Stomach (tissue), 4 donors: ENCODE results near the gene SCARF1.

ENCODE experiments used
- EP300 ChIP-seq: sonication (generic); formaldehyde crosslinking; IDR thresholded peaks from one replicate; pipeline ENCODE4 v1.6.1; 2017; ENCODE audit warnings: antibody characterized with exemption
- POLR2A ChIP-seq, 4 donors: fragments of 450-650 bp; IDR thresholded peaks; one replicate each; pipeline ENCODE4 v1.6.1; 2016; ENCODE audit warnings: antibody characterized with exemption in 4 of 4, control low read depth in 2 of 4, mild to moderate bottlenecking in 1 of 4, moderate library complexity in 1 of 4
- POLR2AphosphoS5 ChIP-seq, 3 donors: sonication (generic); formaldehyde crosslinking; IDR thresholded peaks; one replicate each; pipeline ENCODE4 v1.6.1; 2016; ENCODE audit warnings: antibody characterized with exemption in 3 of 3
- TF ChIP-seq, protein P1 (sequence below), 7 experiments: fragments of 450-650 bp in 4 of 7; fragments of 200-600 bp in 3 of 7; sonication (generic) in 3 of 7; IDR thresholded peaks; one replicate each; pipeline ENCODE4 v1.5.1; 2016 to 2019; ENCODE audit warnings: antibody characterized with exemption in 7 of 7, control low read depth in 2 of 7, mild to moderate bottlenecking in 1 of 7

GRCh38 chr17:1623057-1623630, 22.4 kb downstream of the SCARF1 start:
- TF ChIP-seq, protein P1, sequence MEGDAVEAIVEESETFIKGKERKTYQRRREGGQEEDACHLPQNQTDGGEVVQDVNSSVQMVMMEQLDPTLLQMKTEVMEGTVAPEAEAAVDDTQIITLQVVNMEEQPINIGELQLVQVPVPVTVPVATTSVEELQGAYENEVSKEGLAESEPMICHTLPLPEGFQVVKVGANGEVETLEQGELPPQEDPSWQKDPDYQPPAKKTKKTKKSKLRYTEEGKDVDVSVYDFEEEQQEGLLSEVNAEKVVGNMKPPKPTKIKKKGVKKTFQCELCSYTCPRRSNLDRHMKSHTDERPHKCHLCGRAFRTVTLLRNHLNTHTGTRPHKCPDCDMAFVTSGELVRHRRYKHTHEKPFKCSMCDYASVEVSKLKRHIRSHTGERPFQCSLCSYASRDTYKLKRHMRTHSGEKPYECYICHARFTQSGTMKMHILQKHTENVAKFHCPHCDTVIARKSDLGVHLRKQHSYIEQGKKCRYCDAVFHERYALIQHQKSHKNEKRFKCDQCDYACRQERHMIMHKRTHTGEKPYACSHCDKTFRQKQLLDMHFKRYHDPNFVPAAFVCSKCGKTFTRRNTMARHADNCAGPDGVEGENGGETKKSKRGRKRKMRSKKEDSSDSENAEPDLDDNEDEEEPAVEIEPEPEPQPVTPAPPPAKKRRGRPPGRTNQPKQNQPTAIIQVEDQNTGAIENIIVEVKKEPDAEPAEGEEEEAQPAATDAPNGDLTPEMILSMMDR (IDR thresholded peaks at IDR 0.05) = no peak
- TF ChIP-seq POLR2A (IDR thresholded peaks at IDR 0.05) = no peak
- no peak for TF ChIP-seq POLR2AphosphoS5 (IDR thresholded peaks at IDR 0.05)
- TF ChIP-seq EP300 = no peak
